Central memory CD8-positive, alpha-beta T cell (primary cell): ENCODE measurements around the gene PFDN4.
"Not testable (repeated sequence)": the region's sequence is repeated elsewhere in the genome, so short reads cannot be mapped to it uniquely, and the experiment has no call there.

Experiments
- ATAC-seq: fragments of 150-1000 bp; cut with Tn5 transposase; replicated peaks from 2 replicates; pipeline ENCODE4 v1.10.0; 2022; ENCODE audit warnings: mild to moderate bottlenecking, moderate FRiP score, moderate number of reproducible peaks; ENCODE audit not compliant: poor library complexity, severe bottlenecking; ENCODE audit errors: extremely low read depth
- DNase-seq, 2 donors: peaks; one replicate each; pipeline ENCODE4 v3.0.0; 2021; ENCODE audit warnings: low spot score in 2 of 2
- H3K27ac Mint-ChIP-seq: one replicate; pipeline ENCODE4 v1.8.0; 2022; ENCODE audit warnings: low read depth, mild to moderate bottlenecking, moderate library complexity, mixed read lengths
- H3K27me3 Mint-ChIP-seq: one replicate; pipeline ENCODE4 v1.8.0; 2022; ENCODE audit warnings: mixed read lengths
- H3K36me3 Mint-ChIP-seq: one replicate; pipeline ENCODE4 v1.8.0; 2022; ENCODE audit warnings: mild to moderate bottlenecking, moderate library complexity, mixed read lengths; ENCODE audit not compliant: insufficient read depth
- H3K4me1 Mint-ChIP-seq: one replicate; pipeline ENCODE4 v1.8.0; 2022; ENCODE audit warnings: mixed read lengths
- H3K4me3 Mint-ChIP-seq: one replicate; pipeline ENCODE4 v1.8.0; 2022; ENCODE audit warnings: mild to moderate bottlenecking, moderate library complexity, mixed read lengths
- H3K9me3 Mint-ChIP-seq: one replicate; pipeline ENCODE4 v1.8.0; 2022; ENCODE audit warnings: mixed read lengths

Gene PFDN4

DNA sequence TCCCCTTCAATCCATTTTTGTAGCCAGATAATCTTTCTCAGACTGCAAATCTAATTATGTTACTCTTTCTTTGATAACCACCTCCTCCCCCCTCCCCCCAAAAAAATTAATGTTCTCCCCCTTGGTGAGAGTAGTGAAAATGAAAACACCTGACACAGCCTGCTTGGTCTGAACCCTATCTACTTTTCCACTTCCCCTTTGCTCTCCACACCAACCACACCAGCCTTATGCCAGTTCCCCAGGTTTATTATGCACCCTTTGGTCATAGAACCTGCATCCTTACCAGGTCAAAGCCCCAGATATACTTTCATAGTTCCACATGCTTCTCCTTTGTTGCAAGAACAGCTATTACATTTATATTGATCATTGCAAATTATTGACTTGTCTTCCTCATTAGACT lies 19.4 kb downstream of the PFDN4 start:
- ATAC-seq (no peak), DNase-seq (no peak)
- H3K27ac Mint-ChIP-seq, result no peak overlapping the region
- H3K27me3 Mint-ChIP-seq, result no peaks in the 10 kb centered on the region
- no peaks in the 10 kb centered on the region for H3K4me1 Mint-ChIP-seq
- H3K9me3 Mint-ChIP-seq, result peaks cover 7% of the 10 kb centered on the region
- no peaks in the 10 kb centered on the region for H3K36me3 Mint-ChIP-seq
- H3K4me3 Mint-ChIP-seq, result no peak overlapping the region

DNA sequence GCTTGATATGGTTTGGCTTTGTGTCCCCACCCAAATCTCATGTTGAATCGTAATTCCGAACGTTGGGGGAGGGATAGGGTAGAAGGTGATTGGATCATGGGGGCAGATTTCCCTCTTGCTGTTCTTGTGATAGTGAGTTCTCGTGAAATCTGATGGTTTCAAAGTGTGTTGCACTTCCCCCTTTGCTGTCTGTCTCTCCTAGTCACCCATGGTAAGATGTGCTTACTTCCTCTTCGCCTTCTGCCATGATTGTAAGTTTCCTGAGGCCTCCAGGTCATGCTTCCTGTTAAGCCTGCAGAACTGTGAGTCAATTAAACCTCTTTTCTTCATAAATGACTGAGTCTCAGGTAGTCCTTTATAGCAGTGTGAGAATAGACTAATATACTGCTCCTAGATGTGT lies 19.9 kb downstream of the PFDN4 start:
- H3K4me3 Mint-ChIP-seq, result no peak overlapping the region
- H3K27me3 Mint-ChIP-seq, result no peaks in the 10 kb centered on the region
- peaks cover 7% of the 10 kb centered on the region for H3K9me3 Mint-ChIP-seq
- ATAC-seq, result no peak
- no peaks in the 10 kb centered on the region for H3K36me3 Mint-ChIP-seq
- DNase-seq, result no peak
- no peaks in the 10 kb centered on the region for H3K4me1 Mint-ChIP-seq
- no peak overlapping the region for H3K27ac Mint-ChIP-seq

- Mint-ChIP-seq H3K27me3 (no peaks in the 10 kb centered on the region), H3K4me1 (no peaks in the 10 kb centered on the region), H3K27ac (no peak overlapping the region), H3K9me3 (peaks cover 7% of the 10 kb centered on the region), H3K4me3 (no peak overlapping the region), H3K36me3 (no peaks in the 10 kb centered on the region)
- DNase-seq (no peak), ATAC-seq (no peak)
These were observed 21.0 kb downstream of the PFDN4 start for GRCh38 chr20:54228841-54229240.

- H3K9me3 Mint-ChIP-seq, result peaks cover 7% of the 10 kb centered on the region
- no peak overlapping the region for H3K27ac Mint-ChIP-seq
- H3K4me1 Mint-ChIP-seq, result no peaks in the 10 kb centered on the region
- H3K4me3 Mint-ChIP-seq, result no peak overlapping the region
- peaks cover 7% of the 10 kb centered on the region for H3K27me3 Mint-ChIP-seq
- DNase-seq, result no peak
- no peaks in the 10 kb centered on the region for H3K36me3 Mint-ChIP-seq
- no peak for ATAC-seq
These were observed 21.8 kb downstream of the PFDN4 start for GRCh38 chr20:54229566-54230160.

DNA sequence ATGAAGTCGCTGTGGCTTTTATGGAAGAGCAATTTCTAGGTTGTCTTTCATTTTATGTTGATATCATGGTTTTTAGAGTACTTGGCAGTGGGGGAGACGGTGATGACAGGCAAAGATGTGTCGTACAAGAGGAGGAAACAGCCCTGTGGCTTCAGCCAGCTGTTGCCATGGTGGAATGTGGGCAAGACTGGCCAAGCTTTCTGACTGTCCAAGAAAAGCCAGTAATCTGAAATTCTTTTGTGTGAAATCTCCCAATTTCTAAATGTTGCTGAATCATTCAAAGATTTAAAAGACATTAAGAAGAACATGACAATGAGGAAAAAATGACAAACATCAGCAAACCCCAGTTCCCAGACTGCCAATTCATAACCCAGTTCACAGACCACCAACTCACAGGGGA lies 23.1 kb downstream of the PFDN4 start:
- H3K4me3 Mint-ChIP-seq, result no peak overlapping the region
- peaks cover 7% of the 10 kb centered on the region for H3K9me3 Mint-ChIP-seq
- H3K4me1 Mint-ChIP-seq, result no peaks in the 10 kb centered on the region
- H3K27me3 Mint-ChIP-seq, result peaks cover 21% of the 10 kb centered on the region
- no peak for ATAC-seq
- DNase-seq, result no peak
- no peak overlapping the region for H3K27ac Mint-ChIP-seq
- H3K36me3 Mint-ChIP-seq, result no peaks in the 10 kb centered on the region

- Mint-ChIP-seq H3K4me1 (no peaks in the 10 kb centered on the region), H3K4me3 (no peak overlapping the region), H3K9me3 (no peaks in the 10 kb centered on the region), H3K27ac (no peak overlapping the region), H3K36me3 (peaks cover 2% of the 10 kb centered on the region), H3K27me3 (peaks cover 57% of the 10 kb centered on the region)
- ATAC-seq (no peak), DNase-seq (no peak)
These were observed 27.1 kb downstream of the PFDN4 start for GRCh38 chr20:54234991-54235390.

GRCh38 chr20:54237116-54237943 lies 29.4 kb downstream of the PFDN4 start:
- DNase-seq, result no peak
- Mint-ChIP-seq H3K4me3 (no peak overlapping the region), H3K27me3 (peaks cover 77% of the 10 kb centered on the region), H3K4me1 (no peaks in the 10 kb centered on the region), H3K27ac (no peak overlapping the region), H3K9me3 (no peaks in the 10 kb centered on the region), H3K36me3 (peaks cover 2% of the 10 kb centered on the region)
- ATAC-seq, result no peak

DNA sequence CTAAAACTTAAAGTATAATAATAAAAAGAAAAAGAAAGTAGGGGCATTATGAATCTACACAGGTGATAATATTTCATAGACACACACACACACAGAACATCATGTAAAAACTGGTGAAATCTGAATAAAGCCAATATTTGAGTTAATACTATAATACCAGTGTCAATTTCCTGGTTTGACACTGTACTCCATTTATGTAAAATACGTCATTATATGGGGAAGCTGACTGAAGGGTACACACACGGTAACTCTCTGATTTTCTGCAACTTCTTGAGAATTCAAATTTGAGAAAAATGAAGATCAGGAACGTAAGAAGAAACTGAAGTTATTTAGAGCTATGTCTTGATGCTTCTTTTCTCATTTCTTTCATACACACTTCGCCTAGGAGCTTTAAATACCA lies 36.2 kb downstream of the PFDN4 start:
- H3K27me3 Mint-ChIP-seq, result peaks cover 35% of the 10 kb centered on the region
- no peak for ATAC-seq
- no peak overlapping the region for H3K4me3 Mint-ChIP-seq

GRCh38 chr20:54248705-54249104 lies 40.8 kb downstream of the PFDN4 start:
- not testable (repeated sequence) for H3K9me3 Mint-ChIP-seq, H3K27ac Mint-ChIP-seq, DNase-seq, H3K4me3 Mint-ChIP-seq, H3K27me3 Mint-ChIP-seq, H3K36me3 Mint-ChIP-seq, H3K4me1 Mint-ChIP-seq, ATAC-seq

More for the DNA sequence above, 36.2 kb downstream of the PFDN4 start:
- no peak for DNase-seq
- no peak overlapping the region for H3K27ac Mint-ChIP-seq
- H3K36me3 Mint-ChIP-seq, result no peaks in the 10 kb centered on the region
- no peaks in the 10 kb centered on the region for H3K9me3 Mint-ChIP-seq
- H3K4me1 Mint-ChIP-seq, result no peaks in the 10 kb centered on the region

GRCh38 chr20:54250691-54251090 lies 42.8 kb downstream of the PFDN4 start:
- Mint-ChIP-seq H3K27ac (no peak overlapping the region), H3K27me3 (no peaks in the 10 kb centered on the region), H3K4me3 (no peak overlapping the region), H3K36me3 (no peaks in the 10 kb centered on the region), H3K9me3 (no peaks in the 10 kb centered on the region), H3K4me1 (no peaks in the 10 kb centered on the region)
- no peak for ATAC-seq
- DNase-seq, result no peak

DNA sequence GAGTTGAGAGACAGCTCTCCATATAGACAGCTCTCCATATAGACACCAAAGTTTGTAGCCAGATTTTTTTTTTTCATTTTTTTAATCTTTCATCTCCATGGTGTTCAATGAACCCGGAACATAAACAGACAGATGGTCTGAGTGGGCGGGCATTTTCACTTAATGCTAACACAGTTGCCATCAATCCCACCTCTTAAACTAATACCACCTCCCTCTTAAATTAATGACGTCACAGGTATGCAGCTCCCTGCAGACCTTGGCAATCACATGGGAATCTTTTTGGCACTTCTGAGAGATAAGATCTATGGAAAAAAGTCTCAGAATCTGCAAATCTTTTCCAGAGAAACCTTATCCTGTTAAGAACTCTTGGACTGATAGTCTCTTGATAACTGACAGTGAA lies 43.2 kb downstream of the PFDN4 start:
- H3K27me3 Mint-ChIP-seq, result peaks cover 3% of the 10 kb centered on the region
- no peaks in the 10 kb centered on the region for H3K9me3 Mint-ChIP-seq
- ATAC-seq (no peak), DNase-seq (no peak)
- H3K4me3 Mint-ChIP-seq, result no peak overlapping the region
- H3K4me1 Mint-ChIP-seq, result no peaks in the 10 kb centered on the region
- H3K36me3 Mint-ChIP-seq, result no peaks in the 10 kb centered on the region
- no peak overlapping the region for H3K27ac Mint-ChIP-seq

DNA sequence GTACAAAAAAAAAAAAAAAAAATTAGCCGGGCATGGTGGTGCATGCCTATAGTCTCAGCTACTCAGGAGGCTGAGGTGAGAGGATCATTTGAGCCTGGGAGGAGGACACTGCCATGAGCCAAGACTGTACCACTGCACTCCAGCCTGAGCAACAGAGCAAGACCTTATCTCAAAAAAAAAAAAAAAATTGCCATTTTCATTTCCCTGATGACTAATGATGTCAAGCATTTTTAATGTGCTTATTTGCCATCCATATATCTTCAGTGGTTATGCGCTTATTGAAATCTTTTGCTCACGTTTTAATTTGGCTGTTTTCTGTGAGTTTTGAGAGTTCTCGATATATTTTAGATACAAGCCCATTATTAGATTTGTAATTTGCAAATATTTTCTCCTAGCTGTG lies 46.7 kb downstream of the PFDN4 start:
- H3K4me3 Mint-ChIP-seq, result no peak overlapping the region
- no peaks in the 10 kb centered on the region for H3K9me3 Mint-ChIP-seq
- ATAC-seq, result no peak
- peaks cover 33% of the 10 kb centered on the region for H3K27me3 Mint-ChIP-seq
- DNase-seq, result no peak
- H3K4me1 Mint-ChIP-seq, result no peaks in the 10 kb centered on the region
- no peaks in the 10 kb centered on the region for H3K36me3 Mint-ChIP-seq
- H3K27ac Mint-ChIP-seq, result no peak overlapping the region

GRCh38 chr20:54255157-54255556 lies 47.3 kb downstream of the PFDN4 start:
- peaks cover 38% of the 10 kb centered on the region for H3K27me3 Mint-ChIP-seq
- ATAC-seq (no peak), DNase-seq (no peak)
- no peaks in the 10 kb centered on the region for H3K36me3 Mint-ChIP-seq
- no peaks in the 10 kb centered on the region for H3K9me3 Mint-ChIP-seq
- H3K4me3 Mint-ChIP-seq, result no peak overlapping the region
- H3K27ac Mint-ChIP-seq, result no peak overlapping the region
- H3K4me1 Mint-ChIP-seq, result no peaks in the 10 kb centered on the region
